Upper lobe of left lung (tissue), 6 donors: Measurements from ENCODE around the gene PRPF18. TPM values are rescaled to one million over a fixed set of nuclear protein-coding genes. Genes with fewer than 3 reads are reported as not detected.

Experiments used
- ATAC-seq, 2 donors: fragments of 200-7000 bp; cut with Tn5 transposase; one replicate each; pipeline ENCODE4 v1.9.1; 2022; ENCODE audit warnings: mild to moderate bottlenecking in 2 of 2, moderate library complexity in 2 of 2; ENCODE audit not compliant: low FRiP score in 2 of 2
- DNase-seq, 2 donors: peaks; one replicate each; pipeline ENCODE4 v3.0.0-alpha.2; 2019 to 2020
- H3K27ac ChIP-seq, 4 donors: fragments of 200-600 bp; sonication (generic); one replicate each; pipeline ENCODE4 v1.5.1; 2016 to 2019
- H3K27me3 ChIP-seq, 4 donors: fragments of 200-600 bp; sonication (generic); one replicate each; pipeline ENCODE4 v1.5.1; 2017 to 2019
- H3K36me3 ChIP-seq, 4 donors: fragments of 200-600 bp; sonication (generic); one replicate each; pipeline ENCODE4 v1.5.1; 2016 to 2019
- H3K4me1 ChIP-seq, 4 donors: fragments of 200-600 bp; sonication (generic); one replicate each; pipeline ENCODE4 v1.5.1; 2018 to 2019
- H3K4me3 ChIP-seq, 4 donors: fragments of 200-600 bp; sonication (generic); one replicate each; pipeline ENCODE4 v1.5.1; 2017 to 2019; ENCODE audit warnings: mild to moderate bottlenecking in 2 of 4, moderate library complexity in 1 of 4
- H3K9me3 ChIP-seq, 4 donors: fragments of 200-600 bp; sonication (generic); one replicate each; pipeline ENCODE4 v1.5.1; 2018 to 2019
- CTCF ChIP-seq, 6 experiments: fragments of 450-650 bp in 4 of 6; fragments of 200-600 bp in 2 of 6; sonication (generic) in 2 of 6; IDR thresholded peaks; one replicate each; pipeline ENCODE4 v1.5.1; 2016 to 2019; ENCODE audit warnings: antibody characterized with exemption in 6 of 6
- EP300 ChIP-seq, 4 donors: sonication (generic); formaldehyde crosslinking; IDR thresholded peaks; one replicate each; pipeline ENCODE4 v1.5.1; 2017; ENCODE audit warnings: antibody characterized with exemption in 4 of 4, control low read depth in 2 of 4
- POLR2A ChIP-seq, 4 donors: fragments of 450-650 bp; IDR thresholded peaks; one replicate each; pipeline ENCODE4 v1.5.1; 2016 to 2017; ENCODE audit warnings: antibody characterized with exemption in 4 of 4, mild to moderate bottlenecking in 2 of 4
- POLR2AphosphoS5 ChIP-seq, 2 donors: sonication (generic); formaldehyde crosslinking; IDR thresholded peaks; one replicate each; pipeline ENCODE4 v1.5.1; 2017; ENCODE audit warnings: antibody characterized with exemption in 2 of 2
- WGBS, 2 donors: methylation state at CpG; one replicate each; pipeline ENCODE4 v1.1.5; 2017 to 2018; 5-methylcytosine and 5-hydroxymethylcytosine counted together
- total RNA-seq, 6 donors: library from RNA; depleted of rRNA in 4 of 6; stranded (reverse); fragments of >200 nt in 4 of 6; gene quantifications; one replicate each; pipeline versions ENCODE4 v1.1.0 to v1.2.1, GENCODE V29; 2016 to 2021
- donor health status: DM: no; HTN: no; CAD: no; lungs with moderate emphysema.
- donor health status: DM: no; HTN: yes; CAD: no; lungs with severe emphysema.

PRPF18 gene
- total RNA-seq, 6 donors from 2014 or later = 14.4 to 50.3 (median 22.3) TPM

GRCh38 chr10:13585943-13586342, 822 bp upstream of the PRPF18 start:
- no peak overlapping the region for H3K27ac ChIP-seq
- WGBS, 2 donors = 67 to 72% methylated on average over 4 of the region's 4 CpGs
- no peaks in the 10 kb centered on the region for H3K36me3 ChIP-seq
- DNase-seq (no peak), ATAC-seq (no peak)
- TF ChIP-seq CTCF (IDR thresholded peaks at IDR 0.05) (no peak), POLR2AphosphoS5 (IDR thresholded peaks at IDR 0.05) (no peak), POLR2A (IDR thresholded peaks at IDR 0.05) (no peak), EP300 (IDR thresholded peaks at IDR 0.05) (no peak)
- no peak overlapping the region for H3K4me3 ChIP-seq
- no peaks in the 10 kb centered on the region for H3K9me3 ChIP-seq
- peaks cover 8 to 16% (median 11%) of the 10 kb centered on the region in 4 donors for H3K4me1 ChIP-seq
- H3K27me3 ChIP-seq = no peaks in the 10 kb centered on the region

GRCh38 chr10:13587391-13587790, 626 bp downstream of the PRPF18 start:
- peak overlapping the region; percentile 74 to 93 (median 81) for H3K4me3 ChIP-seq
- peaks cover 8 to 18% (median 11%) of the 10 kb centered on the region in 4 donors for H3K4me1 ChIP-seq
- peaks cover 0 to 8% (median 2%) of the 10 kb centered on the region in 4 donors for H3K36me3 ChIP-seq
- no peaks in the 10 kb centered on the region for H3K9me3 ChIP-seq
- ATAC-seq (peak; percentile 34 to 54), DNase-seq (no peak)
- H3K27ac ChIP-seq = peak overlapping the region in 2 of 4 donors; percentile 74 to 84
- no peak for TF ChIP-seq POLR2A (IDR thresholded peaks at IDR 0.05)
- TF ChIP-seq EP300 (IDR thresholded peaks at IDR 0.05) = no peak
- no peak for TF ChIP-seq CTCF (IDR thresholded peaks at IDR 0.05)
- no peak for TF ChIP-seq POLR2AphosphoS5 (IDR thresholded peaks at IDR 0.05)
- no peaks in the 10 kb centered on the region for H3K27me3 ChIP-seq
- WGBS, 2 donors = 2 to 5% methylated on average over 18 to 19 of the region's 19 CpGs

- 79 to 80% methylated on average over 1 of the region's 1 CpG for WGBS, 2 donors
- Histone ChIP-seq H3K27ac (no peak overlapping the region), H3K9me3 (no peaks in the 10 kb centered on the region), H3K4me1 (peaks cover 8 to 18% (median 11%) of the 10 kb centered on the region in 4 donors), H3K4me3 (no peak overlapping the region), H3K36me3 (peaks cover 0 to 26% (median 4%) of the 10 kb centered on the region in 4 donors), H3K27me3 (no peaks in the 10 kb centered on the region)
- ATAC-seq = no peak
- no peak for TF ChIP-seq POLR2AphosphoS5 (IDR thresholded peaks at IDR 0.05)
- no peak for TF ChIP-seq CTCF (IDR thresholded peaks at IDR 0.05)
- no peak for TF ChIP-seq POLR2A (IDR thresholded peaks at IDR 0.05)
- no peak for TF ChIP-seq EP300 (IDR thresholded peaks at IDR 0.05)
- no peak for DNase-seq
Measured at GRCh38 chr10:13589316-13589715, 2.6 kb downstream of the PRPF18 start.

- Histone ChIP-seq H3K4me3 (no peak overlapping the region), H3K36me3 (peaks cover 0 to 26% (median 4%) of the 10 kb centered on the region in 4 donors), H3K9me3 (no peaks in the 10 kb centered on the region), H3K27me3 (no peaks in the 10 kb centered on the region), H3K27ac (no peak overlapping the region), H3K4me1 (peaks cover 8 to 18% (median 11%) of the 10 kb centered on the region in 4 donors)
- no peak for TF ChIP-seq EP300 (IDR thresholded peaks at IDR 0.05)
- TF ChIP-seq POLR2A (IDR thresholded peaks at IDR 0.05) = no peak
- no peak for TF ChIP-seq CTCF (IDR thresholded peaks at IDR 0.05)
- TF ChIP-seq POLR2AphosphoS5 (IDR thresholded peaks at IDR 0.05) = no peak
- 77 to 82% methylated on average over 4 of the region's 4 CpGs for WGBS, 2 donors
- DNase-seq (no peak), ATAC-seq (no peak)
Measured at GRCh38 chr10:13590886-13591285, 4.1 kb downstream of the PRPF18 start.

- no peaks in the 10 kb centered on the region for H3K9me3 ChIP-seq
- H3K27ac ChIP-seq = no peak overlapping the region
- 93 to 95% methylated on average over 2 of the region's 2 CpGs for WGBS, 2 donors
- DNase-seq = no peak
- no peaks in the 10 kb centered on the region for H3K27me3 ChIP-seq
- ATAC-seq = no peak
- H3K36me3 ChIP-seq = peaks cover 0 to 26% (median 4%) of the 10 kb centered on the region in 4 donors
- H3K4me3 ChIP-seq = no peak overlapping the region
- peaks cover 8 to 18% (median 10%) of the 10 kb centered on the region in 4 donors for H3K4me1 ChIP-seq
- TF ChIP-seq CTCF (IDR thresholded peaks at IDR 0.05) (no peak), POLR2AphosphoS5 (IDR thresholded peaks at IDR 0.05) (no peak), EP300 (IDR thresholded peaks at IDR 0.05) (no peak), POLR2A (IDR thresholded peaks at IDR 0.05) (no peak)
Measured at GRCh38 chr10:13592306-13592705, 5.5 kb downstream of the PRPF18 start.
